Caco-2 (cell line): Measurements from ENCODE around the gene FOXN3. TPM values are rescaled to one million over a fixed set of nuclear protein-coding genes. Genes with fewer than 3 reads are reported as not detected.
"Not testable (repeated sequence)": the region's sequence is repeated elsewhere in the genome, so short reads cannot be mapped to it uniquely, and the experiment has no call there.

Experiments
- BruUV-seq: library from RNA; stranded (reverse); fragments of 400-500 nt; replicated peaks from 2 replicates; lab custom pipeline; 2021; lab: Mats Ljungman, UMichigan
- CTCF ChIA-PET: fragments of 300-600 bp; sonication (Branson Sonifier 250); formaldehyde crosslinking; loops from one replicate; lab custom pipeline; 2022; ENCODE audit warnings: antibody characterized with exemption; lab: Charles Lee
- POLR2A ChIA-PET: fragments of 300-600 bp; sonication (Branson Sonifier 250); formaldehyde crosslinking; loops from one replicate; lab custom pipeline; 2022; ENCODE audit warnings: antibody characterized with exemption; lab: Charles Lee
- DNase-seq, 2 experiments: peaks; one replicate each; pipeline versions ENCODE4 v3.0.0 to v3.0.0-alpha.2; 2020 to 2022
- H3K27me3 ChIP-seq: replicated peaks from 2 replicates; pipeline ENCODE4 v1.6.0; 2011; ENCODE audit warnings: low read length; ENCODE audit not compliant: control insufficient read depth, insufficient read depth
- H3K36me3 ChIP-seq: 2 replicates; pipeline ENCODE4 v1.5.1; 2011; ENCODE audit warnings: low read length; ENCODE audit not compliant: control insufficient read depth, insufficient read depth
- H3K4me1 ChIP-seq: fragments of 250-450 bp; sonication (Bioruptor Pico); 2 replicates; pipeline ENCODE4 v1.5.1; 2020; ENCODE audit warnings: mild to moderate bottlenecking
- H3K4me3 ChIP-seq: 2 replicates; pipeline ENCODE4 v1.5.1; 2011; ENCODE audit warnings: low read depth, mild to moderate bottlenecking, control low read depth, low read length
- H3K9me3 ChIP-seq: fragments of 250-450 bp; sonication (Bioruptor Pico); 2 replicates; pipeline ENCODE4 v1.5.1; 2020; ENCODE audit warnings: mild to moderate bottlenecking, moderate library complexity
- H3K27ac Mint-ChIP-seq: one replicate; pipeline ENCODE4 v1.8.0; 2022; ENCODE audit warnings: mixed read lengths; ENCODE audit not compliant: unreplicated experiment
- H3K27me3 Mint-ChIP-seq: one replicate; pipeline ENCODE4 v1.8.0; 2022; ENCODE audit warnings: mixed read lengths; ENCODE audit not compliant: insufficient read depth, unreplicated experiment
- H3K36me3 Mint-ChIP-seq: one replicate; pipeline ENCODE4 v1.8.0; 2022; ENCODE audit warnings: mild to moderate bottlenecking, mixed read lengths; ENCODE audit not compliant: insufficient read depth, unreplicated experiment
- H3K4me1 Mint-ChIP-seq: one replicate; pipeline ENCODE4 v1.8.0; 2022; ENCODE audit warnings: low read depth, mixed read lengths; ENCODE audit not compliant: unreplicated experiment
- H3K4me3 Mint-ChIP-seq: one replicate; pipeline ENCODE4 v1.8.0; 2022; ENCODE audit warnings: mild to moderate bottlenecking, moderate library complexity, mixed read lengths; ENCODE audit not compliant: unreplicated experiment
- H3K9me3 Mint-ChIP-seq: one replicate; pipeline ENCODE4 v1.8.0; 2022; ENCODE audit warnings: mixed read lengths; ENCODE audit not compliant: unreplicated experiment
- intact Hi-C: fragments of 100-400 bp; cut with micrococcal nuclease; formaldehyde crosslinking; loops from one replicate; pipeline ENCODE4 v1.10.0; 2022; ENCODE audit not compliant: unreplicated experiment
- total RNA-seq: library from RNA; stranded (reverse); gene quantifications from 2 replicates; pipeline ENCODE4 v1.2.3, GENCODE V29; 2022
- TF ChIP-seq, protein P1 (sequence below), 2 experiments: fragments of 200-600 bp in 1 of 2; IDR thresholded peaks; 1 replicate in 1 of 2; 2 replicates in 1 of 2; pipeline versions ENCODE4 v1.5.1 to v1.8.0; 2011 to 2022; ENCODE audit warnings: antibody characterized with exemption in 1 of 2, control low read depth in 1 of 2, inconsistent platforms in 1 of 2, low read depth in 1 of 2, low read length in 1 of 2, mild to moderate bottlenecking in 1 of 2, moderate library complexity in 1 of 2; ENCODE audit not compliant: insufficient read depth in 1 of 2, severe bottlenecking in 1 of 2, unreplicated experiment in 1 of 2

Gene FOXN3
- total RNA-seq, 1 experiment from 2014 or later, result 20.6 TPM

DNA sequence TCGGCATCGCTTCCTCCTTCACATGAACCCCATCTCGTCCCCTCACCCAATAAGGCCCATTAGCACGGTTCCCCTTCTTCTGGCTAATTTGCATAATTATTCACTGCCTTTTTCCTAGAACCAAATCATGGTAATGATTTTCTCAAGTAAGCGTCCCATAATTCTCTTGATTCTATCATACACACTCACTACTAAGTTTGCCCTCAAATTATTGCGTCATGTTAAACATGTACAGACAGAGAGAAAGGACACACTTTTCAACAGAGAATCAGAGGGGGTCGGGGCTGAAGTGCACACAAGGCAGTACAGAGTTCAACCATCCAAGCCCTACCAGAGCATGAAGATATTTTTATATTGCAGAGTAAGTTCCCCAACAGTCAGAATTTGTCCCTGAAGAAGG is 256.6 kb downstream of the FOXN3 start:
- POLR2A ChIA-PET, result no interaction called here
- TF ChIP-seq, protein P1, sequence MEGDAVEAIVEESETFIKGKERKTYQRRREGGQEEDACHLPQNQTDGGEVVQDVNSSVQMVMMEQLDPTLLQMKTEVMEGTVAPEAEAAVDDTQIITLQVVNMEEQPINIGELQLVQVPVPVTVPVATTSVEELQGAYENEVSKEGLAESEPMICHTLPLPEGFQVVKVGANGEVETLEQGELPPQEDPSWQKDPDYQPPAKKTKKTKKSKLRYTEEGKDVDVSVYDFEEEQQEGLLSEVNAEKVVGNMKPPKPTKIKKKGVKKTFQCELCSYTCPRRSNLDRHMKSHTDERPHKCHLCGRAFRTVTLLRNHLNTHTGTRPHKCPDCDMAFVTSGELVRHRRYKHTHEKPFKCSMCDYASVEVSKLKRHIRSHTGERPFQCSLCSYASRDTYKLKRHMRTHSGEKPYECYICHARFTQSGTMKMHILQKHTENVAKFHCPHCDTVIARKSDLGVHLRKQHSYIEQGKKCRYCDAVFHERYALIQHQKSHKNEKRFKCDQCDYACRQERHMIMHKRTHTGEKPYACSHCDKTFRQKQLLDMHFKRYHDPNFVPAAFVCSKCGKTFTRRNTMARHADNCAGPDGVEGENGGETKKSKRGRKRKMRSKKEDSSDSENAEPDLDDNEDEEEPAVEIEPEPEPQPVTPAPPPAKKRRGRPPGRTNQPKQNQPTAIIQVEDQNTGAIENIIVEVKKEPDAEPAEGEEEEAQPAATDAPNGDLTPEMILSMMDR (IDR thresholded peaks at IDR 0.05; ENCODE audit: insufficient read depth in 1 of 2, low read depth in 1 of 2, low read length in 1 of 2, severe bottlenecking in 1 of 2, unreplicated experiment in 1 of 2), result no peak
- Mint-ChIP-seq H3K36me3 (peaks cover 12% of the 10 kb centered on the region), H3K9me3 (no peaks in the 10 kb centered on the region), H3K27me3 (no peaks in the 10 kb centered on the region), H3K4me3 (no peak overlapping the region), H3K4me1 (no peaks in the 10 kb centered on the region), H3K27ac (no peak overlapping the region)
- no peak for DNase-seq
- no peaks in the 10 kb centered on the region for H3K27me3 ChIP-seq
- no peaks in the 10 kb centered on the region; the same call in 1 of the 2 replicates for H3K36me3 ChIP-seq
- no peaks in the 10 kb centered on the region for H3K4me1 ChIP-seq
- no peaks in the 10 kb centered on the region for H3K9me3 ChIP-seq
- CTCF ChIA-PET, result no interaction called here
- H3K4me3 ChIP-seq, result no peak overlapping the region
- BruUV-seq, result TSS peak; percentile 6
- intact Hi-C loops, result no loop called here

- no peak overlapping the region for H3K4me3 Mint-ChIP-seq
- no peaks in the 10 kb centered on the region for H3K27me3 ChIP-seq
- H3K9me3 ChIP-seq, result no peaks in the 10 kb centered on the region
- no TSS peak for BruUV-seq
- no peaks in the 10 kb centered on the region for H3K4me1 Mint-ChIP-seq
- intact Hi-C loops, result no loop called here
- no peak overlapping the region for H3K4me3 ChIP-seq
- H3K36me3 ChIP-seq, result no peaks in the 10 kb centered on the region
- no peak for DNase-seq
- TF ChIP-seq, protein P1 (IDR thresholded peaks at IDR 0.05; ENCODE audit: insufficient read depth in 1 of 2, low read depth in 1 of 2, low read length in 1 of 2, severe bottlenecking in 1 of 2, unreplicated experiment in 1 of 2), result no peak
- H3K27me3 Mint-ChIP-seq, result no peaks in the 10 kb centered on the region
- H3K36me3 Mint-ChIP-seq, result peaks cover 7% of the 10 kb centered on the region
- ChIA-PET CTCF (no interaction called here), POLR2A (no interaction called here)
- no peaks in the 10 kb centered on the region for H3K9me3 Mint-ChIP-seq
- H3K4me1 ChIP-seq, result no peaks in the 10 kb centered on the region
- H3K27ac Mint-ChIP-seq, result no peak overlapping the region
These were observed 258.3 kb downstream of the FOXN3 start for GRCh38 chr14:89158701-89159100.

DNA sequence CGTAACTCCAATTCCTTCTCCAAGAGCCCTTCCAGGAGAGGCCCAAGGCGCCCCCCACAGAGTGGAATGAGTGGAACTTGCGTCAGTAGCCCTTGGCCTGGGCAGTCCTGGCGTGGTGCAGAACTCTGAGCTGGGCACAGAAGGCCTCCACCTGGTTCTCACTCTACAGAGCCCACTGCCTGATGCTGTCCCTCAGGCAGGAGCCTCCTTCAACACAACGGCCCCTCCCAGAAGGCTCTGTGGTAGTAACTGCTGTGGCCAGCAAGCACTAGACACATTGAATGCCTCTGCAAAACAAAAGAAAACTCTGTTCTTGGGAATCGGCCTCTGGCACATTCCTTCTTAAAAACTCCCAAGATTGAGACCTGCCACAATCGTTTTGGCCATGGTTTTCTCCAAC is 258.9 kb downstream of the FOXN3 start:
- not testable (repeated sequence) for H3K4me1 Mint-ChIP-seq

DNA sequence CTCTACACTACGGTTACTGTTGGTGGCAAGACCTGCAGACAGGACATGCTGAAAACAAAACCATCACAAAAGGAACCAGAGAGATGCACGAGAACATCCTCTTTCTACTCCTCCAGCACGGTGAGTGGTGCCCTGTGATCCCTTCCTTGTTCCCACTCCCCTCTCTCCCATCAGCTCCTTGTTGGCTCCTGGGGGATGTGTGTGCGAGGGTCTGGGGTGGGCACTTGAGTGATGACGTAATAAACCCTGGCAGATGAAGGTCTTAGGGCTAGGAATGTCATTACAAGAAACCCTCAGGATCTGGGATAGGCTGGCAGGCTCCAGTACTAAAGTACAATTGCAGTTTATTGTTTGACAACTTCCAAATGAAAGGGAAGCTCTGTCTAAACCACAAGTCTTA is 261.5 kb downstream of the FOXN3 start:
- TF ChIP-seq, protein P1 (IDR thresholded peaks at IDR 0.05; ENCODE audit: insufficient read depth in 1 of 2, low read depth in 1 of 2, low read length in 1 of 2, severe bottlenecking in 1 of 2, unreplicated experiment in 1 of 2), result no peak
- Mint-ChIP-seq H3K36me3 (no peaks in the 10 kb centered on the region), H3K27me3 (no peaks in the 10 kb centered on the region), H3K9me3 (no peaks in the 10 kb centered on the region), H3K27ac (no peak overlapping the region), H3K4me1 (no peaks in the 10 kb centered on the region), H3K4me3 (no peak overlapping the region)
- no peaks in the 10 kb centered on the region for H3K4me1 ChIP-seq
- intact Hi-C loops, result no loop called here
- no peaks in the 10 kb centered on the region for H3K27me3 ChIP-seq
- DNase-seq, result no peak
- ChIA-PET POLR2A (no interaction called here), CTCF (no interaction called here)
- BruUV-seq, result no TSS peak
- no peaks in the 10 kb centered on the region for H3K36me3 ChIP-seq
- no peaks in the 10 kb centered on the region for H3K9me3 ChIP-seq
- H3K4me3 ChIP-seq, result no peak overlapping the region

More for the DNA sequence above, 258.9 kb downstream of the FOXN3 start:
- H3K27ac Mint-ChIP-seq, H3K4me3 Mint-ChIP-seq, H3K36me3 Mint-ChIP-seq, DNase-seq, intact Hi-C loops, H3K27me3 ChIP-seq, H3K27me3 Mint-ChIP-seq, H3K9me3 Mint-ChIP-seq, H3K36me3 ChIP-seq, H3K4me1 ChIP-seq, H3K9me3 ChIP-seq, POLR2A ChIA-PET, BruUV-seq, CTCF ChIA-PET, H3K4me3 ChIP-seq: not testable (repeated sequence)

DNA sequence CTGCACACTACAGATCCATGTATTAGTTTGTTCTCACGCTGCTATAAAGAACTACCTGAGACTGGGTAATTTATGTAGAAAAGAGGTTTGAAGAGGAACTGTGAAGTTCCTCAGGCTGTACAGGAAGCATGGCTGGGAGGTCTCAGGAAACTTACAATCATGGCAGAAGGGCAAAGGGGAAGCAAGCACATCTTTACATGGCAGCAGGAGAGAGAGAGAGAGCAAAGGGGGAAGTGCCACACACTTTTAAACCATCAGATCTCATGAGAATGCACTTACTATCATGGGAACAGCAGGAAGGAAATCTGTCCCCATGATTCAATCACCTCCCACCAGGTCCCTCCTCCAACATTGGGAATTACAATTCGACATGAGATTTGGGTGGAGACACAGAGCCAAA is 265.3 kb downstream of the FOXN3 start:
- CTCF ChIA-PET, H3K27me3 ChIP-seq, H3K4me1 Mint-ChIP-seq, H3K36me3 Mint-ChIP-seq, POLR2A ChIA-PET, DNase-seq, intact Hi-C loops, H3K36me3 ChIP-seq, BruUV-seq, H3K9me3 ChIP-seq, H3K4me1 ChIP-seq, H3K27me3 Mint-ChIP-seq, H3K9me3 Mint-ChIP-seq, H3K4me3 Mint-ChIP-seq, H3K27ac Mint-ChIP-seq, H3K4me3 ChIP-seq: not testable (repeated sequence)
